GM21423 (cell line): ENCODE results near the gene PMPCA.

Source experiments
- ATAC-seq: cut with Tn5 transposase; IDR thresholded peaks from one replicate; pipeline ENCODE4 v1.9.1; 2021; ENCODE audit warnings: mild to moderate bottlenecking, moderate library complexity; ENCODE audit not compliant: unreplicated experiment

PMPCA gene

GRCh38 chr9:136451221-136451877 is 40.9 kb downstream of the PMPCA start:
- ATAC-seq: no peak

- ATAC-seq: no peak
These were observed 42.9 kb downstream of the PMPCA start for GRCh38 chr9:136453326-136453725.

- no peak for ATAC-seq
These were observed 43.8 kb downstream of the PMPCA start for GRCh38 chr9:136454026-136454796.

- no peak for ATAC-seq
These were observed 44.9 kb downstream of the PMPCA start for GRCh38 chr9:136455043-136456002.

- no peak for ATAC-seq
These were observed 45.8 kb downstream of the PMPCA start for GRCh38 chr9:136456258-136456657.

GRCh38 chr9:136457326-136457725 is 46.9 kb downstream of the PMPCA start:
- ATAC-seq: no peak

GRCh38 chr9:136459425-136459824 is 49.0 kb downstream of the PMPCA start:
- no peak for ATAC-seq

GRCh38 chr9:136460772-136461325 is 50.4 kb downstream of the PMPCA start:
- ATAC-seq: no peak

- no peak for ATAC-seq
These were observed 52.2 kb downstream of the PMPCA start for GRCh38 chr9:136462664-136463063.

- no peak for ATAC-seq
These were observed 53.1 kb downstream of the PMPCA start for GRCh38 chr9:136463578-136463977.

- no peak for ATAC-seq
These were observed 53.8 kb downstream of the PMPCA start for GRCh38 chr9:136464241-136464640.

GRCh38 chr9:136465500-136466154 is 55.2 kb downstream of the PMPCA start:
- ATAC-seq: no peak

- ATAC-seq: no peak
These were observed 55.7 kb downstream of the PMPCA start for GRCh38 chr9:136466155-136466541.

- ATAC-seq: no peak
These were observed 57.3 kb downstream of the PMPCA start for GRCh38 chr9:136467766-136468165.

GRCh38 chr9:136470356-136470755 is 59.9 kb downstream of the PMPCA start:
- ATAC-seq: no peak

- ATAC-seq: no peak
These were observed 60.5 kb downstream of the PMPCA start for GRCh38 chr9:136470792-136471469.

- no peak for ATAC-seq
These were observed 61.5 kb downstream of the PMPCA start for GRCh38 chr9:136471802-136472487.

- ATAC-seq: no peak
These were observed 62.3 kb downstream of the PMPCA start for GRCh38 chr9:136472640-136473353.

GRCh38 chr9:136473354-136473721 is 62.9 kb downstream of the PMPCA start:
- ATAC-seq: no peak
